ENCODE results near the gene ALG12.

- TF ChIP-seq CTCF (conservative IDR thresholded peaks at IDR 0.05; ENCODE audit: low read length): no peak
- no peak for TF ChIP-seq EZH2phosphoT487 (IDR thresholded peaks at IDR 0.05; ENCODE audit: borderline replicate concordance, low read depth, low read length)
These were observed 32.3 kb upstream of the ALG12 start for GRCh38 chr22:49950396-49950994.

Data from OCI-LY7 (cell line).